Measurements from ENCODE around the gene MAMLD1.
A peak's percentile ranks its signal among the peaks of the same experiment; 100 is the strongest.

MAMLD1 gene

GRCh38 chrX:150463566-150463965, 100.4 kb downstream of the MAMLD1 start:
- no peak for DNase-seq

GRCh38 chrX:150464001-150464400, 100.9 kb downstream of the MAMLD1 start:
- no peak for DNase-seq

- DNase-seq: no peak
Observed at GRCh38 chrX:150465326-150465725, 102.2 kb downstream of the MAMLD1 start.

GRCh38 chrX:150465881-150466775, 103.0 kb downstream of the MAMLD1 start:
- DNase-seq: peak in 1 of 3 experiments; percentile 76

- DNase-seq: no peak
Observed at GRCh38 chrX:150472306-150472705, 109.2 kb downstream of the MAMLD1 start.

GRCh38 chrX:150473371-150473770, 110.3 kb downstream of the MAMLD1 start:
- no peak for DNase-seq

- no peak for DNase-seq
Observed at GRCh38 chrX:150475461-150475860, 112.3 kb downstream of the MAMLD1 start.

- DNase-seq: peak in 1 of 3 experiments; percentile 12
Observed at GRCh38 chrX:150476164-150476699, 113.1 kb downstream of the MAMLD1 start.

- DNase-seq: no peak
Observed at GRCh38 chrX:150477371-150477770, 114.3 kb downstream of the MAMLD1 start.

- no peak for DNase-seq
Observed at GRCh38 chrX:150478496-150479492, 115.7 kb downstream of the MAMLD1 start.

- peak in 1 of 3 experiments; percentile 4 for DNase-seq
Observed at GRCh38 chrX:150482537-150483206, 119.6 kb downstream of the MAMLD1 start.

GRCh38 chrX:150483356-150483985, 120.4 kb downstream of the MAMLD1 start:
- no peak for DNase-seq

- DNase-seq: peak in 2 of 3 experiments; percentile 38 to 63
Observed at GRCh38 chrX:150486011-150486410, 122.9 kb downstream of the MAMLD1 start.

- no peak for DNase-seq
Observed at GRCh38 chrX:150487369-150488094, 124.4 kb downstream of the MAMLD1 start.

- DNase-seq: no peak
Observed at GRCh38 chrX:150489359-150490015, 126.4 kb downstream of the MAMLD1 start.

- DNase-seq: no peak
Observed at GRCh38 chrX:150495496-150495895, 132.4 kb downstream of the MAMLD1 start.

- DNase-seq: no peak
Observed at GRCh38 chrX:150499240-150499639, 136.1 kb downstream of the MAMLD1 start.

GRCh38 chrX:150502091-150502490, 139.0 kb downstream of the MAMLD1 start:
- DNase-seq: no peak

GRCh38 chrX:150502979-150503897, 140.1 kb downstream of the MAMLD1 start:
- no peak for DNase-seq

- no peak for DNase-seq
Observed at GRCh38 chrX:150503898-150504219, 140.7 kb downstream of the MAMLD1 start.

Measured in NCI-H1417 (cell line).